SJSA1 (cell line): ENCODE results near the gene PDCD7. TPM values are rescaled to one million over a fixed set of nuclear protein-coding genes. Genes with fewer than 3 reads are reported as not detected.
A peak's percentile ranks its signal among the peaks of the same experiment; 100 is the strongest.
"Not testable (repeated sequence)": the region's sequence is repeated elsewhere in the genome, so short reads cannot be mapped to it uniquely, and the experiment has no call there.

Experiments used
- DNase-seq, 2 experiments: peaks; one replicate each; pipeline ENCODE4 v3.0.0-alpha.2; 2015 to 2020; ENCODE audit warnings: low spot score in 2 of 2, low read depth in 1 of 2
- H3K27ac ChIP-seq: fragments of 250-450 bp; sonication (Bioruptor Pico); 2 replicates; pipeline ENCODE4 v1.5.1; 2020; ENCODE audit warnings: mild to moderate bottlenecking, moderate library complexity
- H3K27me3 ChIP-seq: fragments of 250-450 bp; sonication (Bioruptor Pico); replicated peaks from 2 replicates; pipeline ENCODE4 v1.5.1; 2020; ENCODE audit warnings: mild to moderate bottlenecking, moderate library complexity
- H3K36me3 ChIP-seq: fragments of 250-450 bp; sonication (Bioruptor Pico); 2 replicates; pipeline ENCODE4 v1.5.1; 2020; ENCODE audit warnings: mild to moderate bottlenecking
- H3K4me1 ChIP-seq: fragments of 250-450 bp; sonication (Bioruptor Pico); replicated peaks from 2 replicates; pipeline ENCODE4 v1.6.1; 2021; ENCODE audit warnings: mild to moderate bottlenecking
- H3K4me3 ChIP-seq: fragments of 250-450 bp; sonication (Bioruptor Pico); 2 replicates; pipeline ENCODE4 v1.5.1; 2020; ENCODE audit warnings: mild to moderate bottlenecking
- H3K9me3 ChIP-seq: fragments of 250-450 bp; sonication (Bioruptor Pico); replicated peaks from 2 replicates; pipeline ENCODE4 v1.5.1; 2020; ENCODE audit warnings: mild to moderate bottlenecking
- total RNA-seq: library from RNA; depleted of rRNA; stranded (reverse); fragments of >200 nt; shearing (Covaris generic); gene quantifications from 2 replicates; pipeline ENCODE4 v1.2.3, GENCODE V29; 2014; rRNA removed

PDCD7 gene
- 25.8 and 29.4 TPM in 2 replicates for total RNA-seq

GRCh38 chr15:65133548-65134200 lies at the start of gene PDCD7:
Gene PDCD7, minus strand, starts transcription at chr15:65133808. Its CDS starts 27 bp downstream, at chr15:65133781.
- H3K4me3 ChIP-seq = peak within 1 kb of the TSS; percentile 79

GRCh38 chr15:65182538-65182937 lies 48.9 kb upstream of the PDCD7 start:
- Histone ChIP-seq H3K27me3 (no peaks in the 10 kb centered on the region), H3K27ac (no peak overlapping the region), H3K36me3 (peaks cover 32% of the 10 kb centered on the region), H3K9me3 (no peaks in the 10 kb centered on the region), H3K4me1 (peaks cover 4% of the 10 kb centered on the region; the same call in 1 of the 2 replicates), H3K4me3 (no peak overlapping the region)
- no peak for DNase-seq

More at GRCh38 chr15:65133548-65134200, at the start of gene PDCD7:
- peaks cover 29% of the 10 kb centered on the region for H3K36me3 ChIP-seq
- H3K9me3 ChIP-seq = no peaks in the 10 kb centered on the region
- peak within 1 kb of the TSS; percentile 54 for H3K27ac ChIP-seq
- peaks cover 13% of the 10 kb centered on the region for H3K4me1 ChIP-seq
- H3K27me3 ChIP-seq = no peaks in the 10 kb centered on the region
- peak; percentile 63 to 88 for DNase-seq

- H3K4me3 ChIP-seq, DNase-seq, H3K4me1 ChIP-seq, H3K27ac ChIP-seq, H3K9me3 ChIP-seq, H3K27me3 ChIP-seq: not testable (repeated sequence)
- H3K36me3 ChIP-seq = peaks cover 40% of the 10 kb centered on the region
Observed at GRCh38 chr15:65181582-65182353, 48.2 kb upstream of the PDCD7 start.

- Histone ChIP-seq H3K4me3 (no peak overlapping the region), H3K27ac (no peak overlapping the region), H3K9me3 (no peaks in the 10 kb centered on the region), H3K4me1 (no peaks in the 10 kb centered on the region), H3K27me3 (no peaks in the 10 kb centered on the region), H3K36me3 (peaks cover 51% of the 10 kb centered on the region)
- no peak for DNase-seq
Observed at GRCh38 chr15:65180167-65180566, 46.6 kb upstream of the PDCD7 start.

- no peaks in the 10 kb centered on the region for H3K27me3 ChIP-seq
- no peaks in the 10 kb centered on the region for H3K9me3 ChIP-seq
- H3K4me1 ChIP-seq = no peaks in the 10 kb centered on the region
- no peak for DNase-seq
- H3K4me3 ChIP-seq = no peak overlapping the region
- no peak overlapping the region for H3K27ac ChIP-seq
- H3K36me3 ChIP-seq = peaks cover 59% of the 10 kb centered on the region
Observed at GRCh38 chr15:65177901-65178300, 44.3 kb upstream of the PDCD7 start.

GRCh38 chr15:65176056-65176455 lies 42.4 kb upstream of the PDCD7 start:
- Histone ChIP-seq H3K27me3 (no peaks in the 10 kb centered on the region), H3K4me1 (no peaks in the 10 kb centered on the region), H3K36me3 (peaks cover 61% of the 10 kb centered on the region), H3K4me3 (no peak overlapping the region), H3K9me3 (no peaks in the 10 kb centered on the region), H3K27ac (no peak overlapping the region)
- DNase-seq = no peak

- no peak for DNase-seq
- Histone ChIP-seq H3K4me3 (no peak overlapping the region), H3K36me3 (peaks cover 67% of the 10 kb centered on the region), H3K27ac (no peak overlapping the region), H3K27me3 (no peaks in the 10 kb centered on the region), H3K9me3 (no peaks in the 10 kb centered on the region), H3K4me1 (no peaks in the 10 kb centered on the region)
Observed at GRCh38 chr15:65175511-65175910, 41.9 kb upstream of the PDCD7 start.

- H3K4me1 ChIP-seq = no peaks in the 10 kb centered on the region
- no peaks in the 10 kb centered on the region for H3K27me3 ChIP-seq
- H3K9me3 ChIP-seq = no peaks in the 10 kb centered on the region
- no peak overlapping the region for H3K27ac ChIP-seq
- no peak overlapping the region for H3K4me3 ChIP-seq
- DNase-seq = no peak
- H3K36me3 ChIP-seq = peaks cover 70% of the 10 kb centered on the region
Observed at GRCh38 chr15:65174509-65174908, 40.9 kb upstream of the PDCD7 start.

GRCh38 chr15:65172531-65172930 lies 38.9 kb upstream of the PDCD7 start:
- Histone ChIP-seq H3K36me3 (peaks cover 58% of the 10 kb centered on the region), H3K9me3 (no peaks in the 10 kb centered on the region), H3K4me1 (no peaks in the 10 kb centered on the region), H3K27ac (no peak overlapping the region), H3K27me3 (no peaks in the 10 kb centered on the region), H3K4me3 (no peak overlapping the region)
- no peak for DNase-seq

GRCh38 chr15:65171428-65171827 lies 37.8 kb upstream of the PDCD7 start:
- Histone ChIP-seq H3K4me1 (no peaks in the 10 kb centered on the region), H3K36me3 (peaks cover 52% of the 10 kb centered on the region)

GRCh38 chr15:65165875-65166274 lies 32.3 kb upstream of the PDCD7 start:
- H3K4me3 ChIP-seq = no peak overlapping the region
- no peak for DNase-seq
- H3K9me3 ChIP-seq = no peaks in the 10 kb centered on the region
- H3K27ac ChIP-seq = no peak overlapping the region
- peaks cover 54% of the 10 kb centered on the region for H3K36me3 ChIP-seq
- no peaks in the 10 kb centered on the region for H3K27me3 ChIP-seq
- H3K4me1 ChIP-seq = no peaks in the 10 kb centered on the region

More at GRCh38 chr15:65171428-65171827, 37.8 kb upstream of the PDCD7 start:
- H3K9me3 ChIP-seq = no peaks in the 10 kb centered on the region
- H3K4me3 ChIP-seq = no peak overlapping the region
- no peaks in the 10 kb centered on the region for H3K27me3 ChIP-seq
- DNase-seq = no peak
- H3K27ac ChIP-seq = no peak overlapping the region

- no peaks in the 10 kb centered on the region for H3K4me1 ChIP-seq
- no peak overlapping the region for H3K4me3 ChIP-seq
- H3K27me3 ChIP-seq = no peaks in the 10 kb centered on the region
- no peak for DNase-seq
- peaks cover 48% of the 10 kb centered on the region for H3K36me3 ChIP-seq
- H3K9me3 ChIP-seq = no peaks in the 10 kb centered on the region
- H3K27ac ChIP-seq = no peak overlapping the region
Observed at GRCh38 chr15:65164139-65164538, 30.5 kb upstream of the PDCD7 start.

GRCh38 chr15:65163041-65163440 lies 29.4 kb upstream of the PDCD7 start:
- no peak for DNase-seq

GRCh38 chr15:65156692-65157091 lies 23.1 kb upstream of the PDCD7 start:
- peaks cover 82% of the 10 kb centered on the region for H3K36me3 ChIP-seq
- H3K4me3 ChIP-seq = no peak overlapping the region
- no peak for DNase-seq
- no peaks in the 10 kb centered on the region for H3K27me3 ChIP-seq
- H3K9me3 ChIP-seq = no peaks in the 10 kb centered on the region
- H3K4me1 ChIP-seq = no peaks in the 10 kb centered on the region
- no peak overlapping the region for H3K27ac ChIP-seq

More at GRCh38 chr15:65163041-65163440, 29.4 kb upstream of the PDCD7 start:
- H3K27ac ChIP-seq = no peak overlapping the region
- peaks cover 59% of the 10 kb centered on the region for H3K36me3 ChIP-seq
- H3K9me3 ChIP-seq = no peaks in the 10 kb centered on the region
- H3K4me1 ChIP-seq = no peaks in the 10 kb centered on the region
- no peak overlapping the region for H3K4me3 ChIP-seq
- no peaks in the 10 kb centered on the region for H3K27me3 ChIP-seq
